Stomach (tissue), 9 donors: ENCODE results near the gene FASTK. TPM values are rescaled to one million over a fixed set of nuclear protein-coding genes. Genes with fewer than 3 reads are reported as not detected.

Experiments
- DNase-seq, 2 donors: peaks; one replicate each; pipeline versions ENCODE4 v3.0.0 to v3.0.0-alpha.2; 2013 to 2019
- H3K27ac ChIP-seq, 5 donors: fragments of 200-600 bp in 4 of 5; sonication (generic) in 4 of 5; one replicate each; pipeline ENCODE4 v1.5.1; 2013 to 2019; ENCODE audit warnings: mild to moderate bottlenecking in 1 of 5, moderate library complexity in 1 of 5
- H3K27me3 ChIP-seq, 3 donors: fragments of 200-600 bp; sonication (generic); one replicate each; pipeline ENCODE4 v1.5.1; 2017 to 2019; ENCODE audit warnings: mixed run types in 1 of 3
- H3K36me3 ChIP-seq, 4 donors: fragments of 200-600 bp; sonication (generic); 1 replicate in 3 of 4; 2 replicates in 1 of 4; pipeline ENCODE4 v1.5.1; 2016 to 2019
- H3K4me1 ChIP-seq, 4 donors: fragments of 200-600 bp; sonication (generic); one replicate each; pipeline ENCODE4 v1.5.1; 2016 to 2019
- H3K4me3 ChIP-seq, 4 donors: fragments of 200-600 bp; sonication (generic) in 3 of 4; one replicate each; pipeline ENCODE4 v1.5.1; 2016 to 2019; ENCODE audit warnings: mild to moderate bottlenecking in 1 of 4
- H3K9me3 ChIP-seq, 4 donors: fragments of 200-600 bp; sonication (generic); one replicate each; pipeline ENCODE4 v1.5.1; 2016 to 2019
- EP300 ChIP-seq: sonication (generic); formaldehyde crosslinking; IDR thresholded peaks from one replicate; pipeline ENCODE4 v1.6.1; 2017; ENCODE audit warnings: antibody characterized with exemption
- POLR2A ChIP-seq, 4 donors: fragments of 450-650 bp; IDR thresholded peaks; one replicate each; pipeline ENCODE4 v1.6.1; 2016; ENCODE audit warnings: antibody characterized with exemption in 4 of 4, control low read depth in 2 of 4, mild to moderate bottlenecking in 1 of 4, moderate library complexity in 1 of 4
- POLR2AphosphoS5 ChIP-seq, 3 donors: sonication (generic); formaldehyde crosslinking; IDR thresholded peaks; one replicate each; pipeline ENCODE4 v1.6.1; 2016; ENCODE audit warnings: antibody characterized with exemption in 3 of 3
- WGBS, 5 donors: extraction: QIAGEN DNeasy Blood & Tissue Kit in 3 of 5; methylation state at CpG; one replicate each; pipeline versions ENCODE4 v1.1.5 to v1.1.7; 2013 to 2018; 5-methylcytosine and 5-hydroxymethylcytosine counted together
- intact Hi-C: fragments of 100-400 bp; cut with DNase I; formaldehyde crosslinking; loops from one replicate; pipeline ENCODE4 v1.15.1; 2023; ENCODE audit warnings: low total_unique reads
- polyA plus RNA-seq, 3 donors: library from polyadenylated mRNA; stranded (reverse); fragments of 200-250 nt; gene quantifications; one replicate each; pipeline ENCODE4 v1.2.3, GENCODE V29; 2013
- total RNA-seq, 5 donors: library from RNA; depleted of rRNA; stranded (reverse); fragments of >200 nt; gene quantifications; one replicate each; pipeline versions ENCODE4 v1.1.0 to v1.2.3, GENCODE V29; 2014 to 2016
- TF ChIP-seq, protein P1 (sequence below), 7 experiments: fragments of 450-650 bp in 4 of 7; fragments of 200-600 bp in 3 of 7; sonication (generic) in 3 of 7; IDR thresholded peaks; one replicate each; pipeline ENCODE4 v1.5.1; 2016 to 2019; ENCODE audit warnings: antibody characterized with exemption in 7 of 7, control low read depth in 2 of 7, mild to moderate bottlenecking in 1 of 7
- donor health status: healthy with polysubstance abuse.
- donor health status: Bipolar disorder and iron deficiency.
- donor health status: healthy.

The FASTK gene
- total and polyA plus RNA-seq, 8 donors, result 40.0 to 415 (median 122) TPM

GRCh38 chr7:151064454-151064853 is 16.2 kb downstream of the FASTK start:
- Histone ChIP-seq H3K9me3 (no peaks in the 10 kb centered on the region), H3K4me3 (peak overlapping the region in 1 of 4 donors; percentile 69), H3K27ac (peak overlapping the region in 4 of 5 donors; percentile 9 to 97 (median 88)), H3K36me3 (peaks cover 46 to 62% (median 58%) of the 10 kb centered on the region in 4 donors), H3K27me3 (no peaks in the 10 kb centered on the region), H3K4me1 (peaks cover 37 to 56% (median 42%) of the 10 kb centered on the region in 4 donors)
- WGBS, 5 donors, result 84 to 95% (median 90%) methylated on average over 11 to 18 of the region's 18 CpGs
- intact Hi-C loops, result loop anchor here (10.0 kb wide), 1 partner anchor 50 kb away; no protein-coding TSS in a partner anchor
- TF ChIP-seq EP300 (no peak), POLR2A (IDR thresholded peaks at IDR 0.05) (no peak), POLR2AphosphoS5 (IDR thresholded peaks at IDR 0.05) (no peak)
- TF ChIP-seq, protein P1, sequence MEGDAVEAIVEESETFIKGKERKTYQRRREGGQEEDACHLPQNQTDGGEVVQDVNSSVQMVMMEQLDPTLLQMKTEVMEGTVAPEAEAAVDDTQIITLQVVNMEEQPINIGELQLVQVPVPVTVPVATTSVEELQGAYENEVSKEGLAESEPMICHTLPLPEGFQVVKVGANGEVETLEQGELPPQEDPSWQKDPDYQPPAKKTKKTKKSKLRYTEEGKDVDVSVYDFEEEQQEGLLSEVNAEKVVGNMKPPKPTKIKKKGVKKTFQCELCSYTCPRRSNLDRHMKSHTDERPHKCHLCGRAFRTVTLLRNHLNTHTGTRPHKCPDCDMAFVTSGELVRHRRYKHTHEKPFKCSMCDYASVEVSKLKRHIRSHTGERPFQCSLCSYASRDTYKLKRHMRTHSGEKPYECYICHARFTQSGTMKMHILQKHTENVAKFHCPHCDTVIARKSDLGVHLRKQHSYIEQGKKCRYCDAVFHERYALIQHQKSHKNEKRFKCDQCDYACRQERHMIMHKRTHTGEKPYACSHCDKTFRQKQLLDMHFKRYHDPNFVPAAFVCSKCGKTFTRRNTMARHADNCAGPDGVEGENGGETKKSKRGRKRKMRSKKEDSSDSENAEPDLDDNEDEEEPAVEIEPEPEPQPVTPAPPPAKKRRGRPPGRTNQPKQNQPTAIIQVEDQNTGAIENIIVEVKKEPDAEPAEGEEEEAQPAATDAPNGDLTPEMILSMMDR (IDR thresholded peaks at IDR 0.05), result no peak
- no peak for DNase-seq

GRCh38 chr7:151063212-151063561 is 17.4 kb downstream of the FASTK start:
- Histone ChIP-seq H3K27me3 (no peaks in the 10 kb centered on the region), H3K9me3 (no peaks in the 10 kb centered on the region), H3K27ac (peak overlapping the region; percentile 47 to 97 (median 91)), H3K4me1 (peaks cover 46 to 65% (median 52%) of the 10 kb centered on the region in 4 donors), H3K36me3 (peaks cover 41 to 49% (median 45%) of the 10 kb centered on the region in 4 donors), H3K4me3 (peak overlapping the region; percentile 37 to 94 (median 59))
- intact Hi-C loops, result loop anchor here (10.0 kb wide), 1 partner anchor 52 kb away; no protein-coding TSS in a partner anchor
- WGBS, 5 donors, result 10 to 25% (median 22%) methylated on average over 5 to 11 of the region's 11 CpGs
- TF ChIP-seq POLR2A (IDR thresholded peaks at IDR 0.05), result no peak
- peak in 1 of 2 donors; percentile 50 for DNase-seq

DNA sequence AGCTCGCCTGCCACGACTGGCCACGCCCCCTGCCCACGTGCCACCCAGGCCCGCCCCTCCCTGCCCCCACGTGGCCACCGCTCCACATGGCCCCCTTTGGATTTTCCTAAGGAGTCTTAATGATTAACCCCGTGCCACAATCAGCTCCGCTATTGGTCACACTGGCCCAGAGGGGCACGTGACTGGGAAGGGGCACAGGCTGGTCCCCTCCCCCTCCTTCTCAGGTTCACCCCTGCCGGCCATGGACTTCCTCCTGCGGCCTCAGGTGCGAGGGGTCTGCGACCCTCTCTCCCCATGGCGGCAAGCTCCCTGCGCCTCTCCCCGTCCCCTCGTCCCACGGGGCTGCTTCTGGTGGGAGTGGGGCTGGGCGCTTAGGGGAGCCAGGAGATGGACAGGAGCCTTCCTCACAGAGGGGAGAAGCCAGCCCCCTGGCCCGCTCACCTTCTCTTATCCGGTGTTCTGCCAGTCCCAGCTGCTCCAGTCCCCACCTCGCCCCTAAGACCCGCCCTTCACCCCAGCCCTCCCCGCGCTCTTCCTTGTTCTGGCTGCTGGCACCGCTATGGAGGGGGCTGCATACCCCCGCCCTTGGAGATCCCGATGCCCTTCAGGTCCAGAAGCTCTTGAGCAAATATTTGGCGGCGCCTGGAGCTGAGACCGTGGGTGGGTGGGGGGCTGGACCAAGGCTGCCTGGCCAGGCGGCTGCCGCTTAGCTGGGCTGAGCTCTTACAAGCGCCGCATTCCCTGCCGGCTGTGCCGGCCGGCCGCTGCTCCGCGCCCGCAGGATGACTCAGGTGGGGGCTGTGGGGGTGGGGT is 18.0 kb downstream of the FASTK start:
- Histone ChIP-seq H3K27me3 (no peaks in the 10 kb centered on the region), H3K27ac (peak overlapping the region; percentile 86 to 97 (median 96)), H3K36me3 (peaks cover 36 to 43% (median 39%) of the 10 kb centered on the region in 4 donors), H3K4me1 (peaks cover 46 to 66% (median 53%) of the 10 kb centered on the region in 4 donors), H3K9me3 (no peaks in the 10 kb centered on the region), H3K4me3 (peak overlapping the region; percentile 37 to 94 (median 59))
- WGBS, 5 donors, result 22 to 52% (median 36%) methylated on average over 25 to 43 of the region's 43 CpGs
- peak; percentile 91 to 95 for DNase-seq
- TF ChIP-seq POLR2AphosphoS5 (IDR thresholded peaks at IDR 0.05) (peak in 1 of 3 donors; percentile 48), POLR2A (IDR thresholded peaks at IDR 0.05) (no peak), EP300 (no peak)
- TF ChIP-seq, protein P1 (IDR thresholded peaks at IDR 0.05), result no peak
- intact Hi-C loops, result loop anchor here (10.0 kb wide), 1 partner anchor 52 kb away; no protein-coding TSS in a partner anchor

DNA sequence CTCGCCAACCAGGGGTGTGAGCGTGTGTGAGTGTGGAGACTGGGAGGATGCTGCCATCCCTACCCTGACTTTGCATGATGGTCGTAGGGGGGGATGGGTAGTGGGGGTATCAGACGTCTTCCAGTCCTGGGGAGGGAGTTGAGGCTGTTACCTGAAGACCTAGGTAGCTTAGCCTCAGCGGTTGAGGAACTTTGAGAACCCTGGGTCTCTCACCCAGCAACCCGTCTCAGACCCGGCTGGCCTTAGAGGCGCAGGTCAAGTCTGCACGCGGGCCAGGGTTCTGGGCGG is 18.6 kb downstream of the FASTK start:
- Histone ChIP-seq H3K27ac (peak overlapping the region; percentile 91 to 97 (median 96)), H3K27me3 (no peaks in the 10 kb centered on the region), H3K36me3 (peaks cover 31 to 38% (median 34%) of the 10 kb centered on the region in 4 donors), H3K4me3 (peak overlapping the region in 3 of 4 donors; percentile 37 to 94 (median 69)), H3K9me3 (no peaks in the 10 kb centered on the region), H3K4me1 (peaks cover 50 to 70% (median 58%) of the 10 kb centered on the region in 4 donors)
- no peak for DNase-seq
- no peak for TF ChIP-seq POLR2AphosphoS5 (IDR thresholded peaks at IDR 0.05)
- TF ChIP-seq EP300, result no peak
- no peak for TF ChIP-seq POLR2A (IDR thresholded peaks at IDR 0.05)
- TF ChIP-seq, protein P1 (IDR thresholded peaks at IDR 0.05), result no peak
- WGBS, 5 donors, result 34 to 58% (median 36%) methylated on average over 5 to 11 of the region's 11 CpGs
- intact Hi-C loops, result loop anchor here (10.0 kb wide), 1 partner anchor 53 kb away; no protein-coding TSS in a partner anchor
